Gastrocnemius medialis (tissue), 4 donors: ENCODE data around the gene KPNB1. TPM values are rescaled to one million over a fixed set of nuclear protein-coding genes. Genes with fewer than 3 reads are reported as not detected.

Experiments used
- ATAC-seq, 2 donors: fragments of 150-250 bp; one replicate each; pipeline ENCODE4 v1.9.1; 2016
- DNase-seq, 2 donors: peaks; one replicate each; pipeline ENCODE4 v3.0.0-alpha.2; 2019
- H3K27ac ChIP-seq, 4 donors: fragments of 200-600 bp; sonication (generic); 1 replicate in 1 of 4; 2 replicates in 3 of 4; pipeline ENCODE4 v1.5.1; 2016 to 2018; ENCODE audit warnings: mild to moderate bottlenecking in 2 of 4, moderate library complexity in 1 of 4
- H3K27me3 ChIP-seq, 3 donors: fragments of 200-600 bp; sonication (generic) in 2 of 3; 1 replicate in 1 of 3; 2 replicates in 2 of 3; pipeline versions ENCODE4 v1.5.1 to v1.6.0; 2016 to 2019; ENCODE audit warnings: mild to moderate bottlenecking in 1 of 3, moderate library complexity in 1 of 3
- H3K36me3 ChIP-seq, 2 donors: fragments of 200-600 bp; sonication (generic) in 1 of 2; one replicate each; pipeline ENCODE4 v1.5.1; 2017 to 2018
- H3K4me1 ChIP-seq, 2 donors: fragments of 200-600 bp; sonication (generic) in 1 of 2; one replicate each; pipeline ENCODE4 v1.5.1; 2016 to 2017; ENCODE audit warnings: mild to moderate bottlenecking in 2 of 2
- H3K4me3 ChIP-seq, 4 donors: fragments of 200-600 bp; sonication (generic) in 3 of 4; 1 replicate in 1 of 4; 2 replicates in 3 of 4; pipeline ENCODE4 v1.5.1; 2016 to 2019; ENCODE audit warnings: mild to moderate bottlenecking in 2 of 4
- H3K9me3 ChIP-seq, 3 donors: fragments of 200-600 bp; sonication (generic) in 2 of 3; 1 replicate in 1 of 3; 2 replicates in 2 of 3; pipeline ENCODE4 v1.5.1; 2016 to 2019
- POLR2A ChIP-seq, 2 donors: fragments of 450-650 bp; IDR thresholded peaks; one replicate each; pipeline ENCODE4 v1.6.1; 2017; ENCODE audit warnings: antibody characterized with exemption in 2 of 2, mild to moderate bottlenecking in 2 of 2, moderate library complexity in 2 of 2
- in situ Hi-C, 4 donors: fragments of 200-750 bp; cut with MboI; loops; one replicate each; pipeline versions ENCODE4 v1.15.0 to v1.8.0; 2017; ENCODE audit warnings: low sequenced_read_pairs in 4 of 4
- intact Hi-C: fragments of 100-400 bp; cut with DNase I; formaldehyde crosslinking; loops from one replicate; pipeline ENCODE4 v1.15.1; 2023; ENCODE audit warnings: low total_unique reads
- total RNA-seq, 4 donors: library from RNA; depleted of rRNA; stranded (reverse); fragments of >200 nt; gene quantifications; one replicate each; pipeline versions ENCODE4 v1.1.0 to v1.2.3, GENCODE V29; 2016
- TF ChIP-seq, protein P1 (sequence below), 5 experiments: fragments of 450-650 bp in 3 of 5; fragments of 200-600 bp in 2 of 5; sonication (generic) in 2 of 5; IDR thresholded peaks in 4 of 5; conservative IDR thresholded peaks in 1 of 5; 1 replicate in 4 of 5; 2 replicates in 1 of 5; pipeline ENCODE4 v1.5.1; 2016 to 2019; ENCODE audit warnings: antibody characterized with exemption in 5 of 5, mild to moderate bottlenecking in 3 of 5, moderate library complexity in 3 of 5

The KPNB1 gene
- total RNA-seq, 4 donors from 2014 or later: 170 to 238 (median 211) TPM

- in situ Hi-C loops (no loop called here), intact Hi-C loops (no loop called here)
- Histone ChIP-seq H3K36me3 (no peaks in the 10 kb centered on the region), H3K27ac (no peak overlapping the region), H3K9me3 (no peaks in the 10 kb centered on the region), H3K27me3 (peaks cover 18 to 35% (median 21%) of the 10 kb centered on the region in 3 donors), H3K4me3 (no peak overlapping the region), H3K4me1 (peaks cover 0 to 5% of the 10 kb centered on the region in 2 donors)
- TF ChIP-seq POLR2A (IDR thresholded peaks at IDR 0.05): no peak
- TF ChIP-seq, protein P1, sequence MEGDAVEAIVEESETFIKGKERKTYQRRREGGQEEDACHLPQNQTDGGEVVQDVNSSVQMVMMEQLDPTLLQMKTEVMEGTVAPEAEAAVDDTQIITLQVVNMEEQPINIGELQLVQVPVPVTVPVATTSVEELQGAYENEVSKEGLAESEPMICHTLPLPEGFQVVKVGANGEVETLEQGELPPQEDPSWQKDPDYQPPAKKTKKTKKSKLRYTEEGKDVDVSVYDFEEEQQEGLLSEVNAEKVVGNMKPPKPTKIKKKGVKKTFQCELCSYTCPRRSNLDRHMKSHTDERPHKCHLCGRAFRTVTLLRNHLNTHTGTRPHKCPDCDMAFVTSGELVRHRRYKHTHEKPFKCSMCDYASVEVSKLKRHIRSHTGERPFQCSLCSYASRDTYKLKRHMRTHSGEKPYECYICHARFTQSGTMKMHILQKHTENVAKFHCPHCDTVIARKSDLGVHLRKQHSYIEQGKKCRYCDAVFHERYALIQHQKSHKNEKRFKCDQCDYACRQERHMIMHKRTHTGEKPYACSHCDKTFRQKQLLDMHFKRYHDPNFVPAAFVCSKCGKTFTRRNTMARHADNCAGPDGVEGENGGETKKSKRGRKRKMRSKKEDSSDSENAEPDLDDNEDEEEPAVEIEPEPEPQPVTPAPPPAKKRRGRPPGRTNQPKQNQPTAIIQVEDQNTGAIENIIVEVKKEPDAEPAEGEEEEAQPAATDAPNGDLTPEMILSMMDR (IDR thresholded peaks at IDR 0.05 in 4 of 5, conservative IDR thresholded peaks at IDR 0.05 in 1 of 5): no peak
- no peak for ATAC-seq
- no peak for DNase-seq
These were observed 66.7 kb downstream of the KPNB1 start for GRCh38 chr17:47716375-47716774.

DNA sequence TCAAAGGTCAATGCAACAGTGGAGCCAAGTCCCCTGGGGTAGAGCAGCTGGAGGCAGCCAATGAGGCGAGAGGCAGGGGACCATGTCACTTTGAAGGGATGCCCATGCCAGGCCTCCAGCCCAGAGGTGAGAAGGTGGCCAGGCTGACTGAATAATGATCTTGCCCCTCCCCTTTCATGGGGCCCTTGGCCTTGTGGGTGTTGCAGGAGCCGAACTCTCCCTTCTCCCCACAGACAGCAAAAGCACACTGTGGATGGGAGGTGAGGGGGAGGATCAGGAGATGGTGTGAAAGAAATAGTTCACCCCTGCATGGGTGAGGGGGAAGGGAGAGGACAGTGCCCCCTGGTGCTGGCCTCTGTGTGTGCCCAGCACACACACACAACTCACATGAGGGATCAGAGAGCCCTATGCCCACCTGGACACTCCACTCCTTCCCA is 67.6 kb downstream of the KPNB1 start:
- ATAC-seq: no peak
- intact Hi-C loops (no loop called here), in situ Hi-C loops (no loop called here)
- Histone ChIP-seq H3K27ac (no peak overlapping the region), H3K4me3 (no peak overlapping the region), H3K27me3 (peaks cover 27 to 44% (median 30%) of the 10 kb centered on the region in 3 donors), H3K4me1 (peaks cover 0 to 7% of the 10 kb centered on the region in 2 donors), H3K9me3 (no peaks in the 10 kb centered on the region), H3K36me3 (no peaks in the 10 kb centered on the region)
- TF ChIP-seq, protein P1 (IDR thresholded peaks at IDR 0.05 in 4 of 5, conservative IDR thresholded peaks at IDR 0.05 in 1 of 5): peak in 1 of 5 experiments; percentile 19
- TF ChIP-seq POLR2A (IDR thresholded peaks at IDR 0.05): no peak
- no peak for DNase-seq

GRCh38 chr17:47717979-47718621 is 68.4 kb downstream of the KPNB1 start:
- Histone ChIP-seq H3K4me3 (no peak overlapping the region), H3K27me3 (peaks cover 32 to 44% (median 38%) of the 10 kb centered on the region in 3 donors), H3K4me1 (peaks cover 0 to 7% of the 10 kb centered on the region in 2 donors), H3K9me3 (no peaks in the 10 kb centered on the region), H3K36me3 (no peaks in the 10 kb centered on the region), H3K27ac (no peak overlapping the region)
- no peak for DNase-seq
- TF ChIP-seq, protein P1 (IDR thresholded peaks at IDR 0.05 in 4 of 5, conservative IDR thresholded peaks at IDR 0.05 in 1 of 5): no peak
- no peak for TF ChIP-seq POLR2A (IDR thresholded peaks at IDR 0.05)
- intact Hi-C loops: no loop called here
- no peak for ATAC-seq
- in situ Hi-C loops: no loop called here

- in situ Hi-C loops: no loop called here
- H3K9me3 ChIP-seq: no peaks in the 10 kb centered on the region
- H3K4me1 ChIP-seq: peaks cover 0 to 7% of the 10 kb centered on the region in 2 donors
- no peak overlapping the region for H3K27ac ChIP-seq
- intact Hi-C loops: no loop called here
- no peaks in the 10 kb centered on the region for H3K36me3 ChIP-seq
- no peak for TF ChIP-seq POLR2A (IDR thresholded peaks at IDR 0.05)
- TF ChIP-seq, protein P1 (IDR thresholded peaks at IDR 0.05 in 4 of 5, conservative IDR thresholded peaks at IDR 0.05 in 1 of 5): no peak
- H3K27me3 ChIP-seq: peaks cover 37 to 46% (median 39%) of the 10 kb centered on the region in 3 donors
- no peak overlapping the region for H3K4me3 ChIP-seq
- no peak for ATAC-seq
- DNase-seq: no peak
These were observed 69.1 kb downstream of the KPNB1 start for GRCh38 chr17:47718634-47719405.
